ENCODE data around the gene CMTM7.

DNA sequence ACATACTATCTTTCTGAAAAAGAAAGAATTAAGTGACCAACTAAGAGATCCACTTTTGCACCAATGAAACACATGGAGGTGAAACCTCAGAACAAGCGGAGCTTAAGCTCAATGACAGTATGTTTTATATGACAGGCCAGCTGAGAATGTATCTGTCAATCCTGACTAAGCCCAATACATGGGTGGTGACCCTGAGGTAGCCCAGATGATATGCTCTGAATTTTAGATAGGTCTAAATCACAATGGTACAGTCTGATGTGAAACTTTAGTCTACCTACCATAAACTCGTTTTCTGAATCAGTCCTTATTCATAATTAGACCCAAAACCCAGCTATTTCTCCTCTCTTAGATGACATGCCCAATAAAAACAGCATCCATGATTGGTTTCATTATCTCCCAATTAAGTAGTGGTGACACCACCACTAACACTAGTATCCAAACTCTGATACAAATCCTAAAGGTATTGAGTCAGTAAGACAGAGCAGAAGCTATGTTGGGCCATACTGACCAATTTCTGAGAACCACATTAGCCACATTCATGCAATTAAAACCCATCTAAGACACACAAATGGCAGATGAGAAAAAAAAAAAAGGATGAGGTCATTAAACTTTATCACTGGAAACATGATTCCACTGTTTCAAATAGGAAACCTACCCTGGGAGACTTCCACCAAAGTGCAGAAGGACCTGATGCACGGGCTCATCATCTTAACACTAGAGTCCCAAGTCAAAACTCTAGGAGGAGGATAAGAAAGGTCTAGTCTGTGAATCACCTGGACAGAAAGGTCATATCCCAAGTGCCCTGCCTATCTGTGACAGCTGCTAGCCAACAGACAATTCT is 90.4 kb downstream of the CMTM7 start:
- TF ChIP-seq CTCF (IDR thresholded peaks at IDR 0.05) (no peak), POLR2A (IDR thresholded peaks at IDR 0.05) (no peak), POLR2AphosphoS5 (IDR thresholded peaks at IDR 0.05) (no peak)
